Esophagus muscularis mucosa (tissue), 4 donors: ENCODE results near the gene MAP6. TPM values are rescaled to one million over a fixed set of nuclear protein-coding genes. Genes with fewer than 3 reads are reported as not detected.
A peak's percentile ranks its signal among the peaks of the same experiment; 100 is the strongest.

Experiments
- DNase-seq: peaks from one replicate; pipeline ENCODE4 v3.0.0-alpha.2; 2017; ENCODE audit errors: extremely low spot score
- H3K27ac ChIP-seq, 4 donors: fragments of 200-600 bp; sonication (generic); replicated peaks in 1 of 4; 1 replicate in 3 of 4; 2 replicates in 1 of 4; pipeline ENCODE4 v1.5.1; 2016 to 2019; ENCODE audit warnings: mild to moderate bottlenecking in 1 of 4
- H3K27me3 ChIP-seq, 4 donors: fragments of 200-600 bp; sonication (generic); one replicate each; pipeline versions ENCODE4 v1.5.1 to v1.6.0; 2016 to 2019
- H3K36me3 ChIP-seq, 4 donors: fragments of 200-600 bp; sonication (generic); one replicate each; pipeline ENCODE4 v1.5.1; 2016 to 2019
- H3K4me1 ChIP-seq, 4 donors: fragments of 200-600 bp; sonication (generic); one replicate each; pipeline ENCODE4 v1.5.1; 2016 to 2019
- H3K4me3 ChIP-seq, 4 donors: fragments of 200-600 bp; sonication (generic); 1 replicate in 2 of 4; 2 replicates in 2 of 4; pipeline ENCODE4 v1.5.1; 2016 to 2019; ENCODE audit warnings: mild to moderate bottlenecking in 4 of 4, moderate library complexity in 1 of 4
- H3K9me3 ChIP-seq, 4 donors: fragments of 200-600 bp; sonication (generic); 1 replicate in 3 of 4; 2 replicates in 1 of 4; pipeline ENCODE4 v1.5.1; 2016 to 2019
- EP300 ChIP-seq: sonication (generic); formaldehyde crosslinking; IDR thresholded peaks from one replicate; pipeline ENCODE4 v1.6.1; 2017; ENCODE audit warnings: antibody characterized with exemption
- POLR2A ChIP-seq: fragments of 450-650 bp; IDR thresholded peaks from one replicate; pipeline ENCODE4 v1.6.1; 2017; ENCODE audit warnings: antibody characterized with exemption, moderate library complexity, mild to moderate bottlenecking, low read depth
- POLR2AphosphoS5 ChIP-seq, 2 donors: sonication (generic); formaldehyde crosslinking; IDR thresholded peaks; one replicate each; pipeline ENCODE4 v1.6.1; 2017; ENCODE audit warnings: antibody characterized with exemption in 2 of 2
- WGBS: methylation state at CpG from one replicate; pipeline ENCODE4 v1.1.5; 2018; 5-methylcytosine and 5-hydroxymethylcytosine counted together
- intact Hi-C: fragments of 100-400 bp; cut with DNase I; formaldehyde crosslinking; loops from one replicate; pipeline ENCODE4 v1.15.1; 2023
- total RNA-seq, 4 donors: library from RNA; depleted of rRNA; stranded (reverse); fragments of >200 nt; gene quantifications; one replicate each; pipeline versions ENCODE4 v1.1.0 to v1.2.1, GENCODE V29; 2016
- TF ChIP-seq, protein P1 (sequence below), 3 experiments: fragments of 200-600 bp in 2 of 3; fragments of 450-650 bp in 1 of 3; sonication (generic) in 2 of 3; IDR thresholded peaks; one replicate each; pipeline ENCODE4 v1.5.1; 2017 to 2019; ENCODE audit warnings: antibody characterized with exemption in 3 of 3, mild to moderate bottlenecking in 2 of 3, moderate library complexity in 1 of 3

The MAP6 gene
- total RNA-seq, 4 donors from 2014 or later = 20.7 to 43.8 (median 30.5) TPM

DNA sequence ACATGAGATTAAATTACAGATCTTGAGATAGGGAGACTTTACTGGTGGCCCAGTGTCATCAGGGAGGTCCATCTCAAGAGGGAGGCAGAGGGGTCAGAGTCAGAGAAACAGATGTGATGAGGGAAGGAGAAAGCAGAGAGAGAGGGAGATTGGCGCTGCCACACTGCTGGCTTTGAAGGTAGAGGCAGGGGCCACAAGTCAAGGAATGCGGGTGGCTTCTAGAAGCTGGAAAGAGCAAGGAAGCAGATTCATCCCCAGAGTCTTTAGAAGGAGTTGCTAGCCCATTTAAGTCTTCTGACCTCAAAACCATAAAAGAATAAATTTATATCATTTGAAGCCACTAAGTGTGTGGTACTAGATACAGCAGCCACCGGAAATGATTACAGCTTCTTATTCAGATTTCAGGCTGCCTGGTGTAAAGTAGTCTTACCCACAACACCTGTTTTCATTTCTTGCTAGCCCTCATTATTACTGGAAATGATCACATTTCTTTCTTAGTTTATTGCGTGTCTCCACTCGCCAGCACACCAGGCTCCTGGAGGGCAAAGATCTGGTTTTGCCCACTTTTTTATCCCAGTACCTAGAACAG is 119.4 kb downstream of the MAP6 start:
- no peak overlapping the region for H3K4me3 ChIP-seq
- H3K36me3 ChIP-seq = no peaks in the 10 kb centered on the region
- 98% methylated on average over 5 of the region's 5 CpGs for WGBS
- no peak for TF ChIP-seq EP300
- TF ChIP-seq POLR2AphosphoS5 (IDR thresholded peaks at IDR 0.05) = no peak
- TF ChIP-seq POLR2A = no peak
- TF ChIP-seq, protein P1, sequence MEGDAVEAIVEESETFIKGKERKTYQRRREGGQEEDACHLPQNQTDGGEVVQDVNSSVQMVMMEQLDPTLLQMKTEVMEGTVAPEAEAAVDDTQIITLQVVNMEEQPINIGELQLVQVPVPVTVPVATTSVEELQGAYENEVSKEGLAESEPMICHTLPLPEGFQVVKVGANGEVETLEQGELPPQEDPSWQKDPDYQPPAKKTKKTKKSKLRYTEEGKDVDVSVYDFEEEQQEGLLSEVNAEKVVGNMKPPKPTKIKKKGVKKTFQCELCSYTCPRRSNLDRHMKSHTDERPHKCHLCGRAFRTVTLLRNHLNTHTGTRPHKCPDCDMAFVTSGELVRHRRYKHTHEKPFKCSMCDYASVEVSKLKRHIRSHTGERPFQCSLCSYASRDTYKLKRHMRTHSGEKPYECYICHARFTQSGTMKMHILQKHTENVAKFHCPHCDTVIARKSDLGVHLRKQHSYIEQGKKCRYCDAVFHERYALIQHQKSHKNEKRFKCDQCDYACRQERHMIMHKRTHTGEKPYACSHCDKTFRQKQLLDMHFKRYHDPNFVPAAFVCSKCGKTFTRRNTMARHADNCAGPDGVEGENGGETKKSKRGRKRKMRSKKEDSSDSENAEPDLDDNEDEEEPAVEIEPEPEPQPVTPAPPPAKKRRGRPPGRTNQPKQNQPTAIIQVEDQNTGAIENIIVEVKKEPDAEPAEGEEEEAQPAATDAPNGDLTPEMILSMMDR (IDR thresholded peaks at IDR 0.05) = no peak
- DNase-seq = no peak
- no peaks in the 10 kb centered on the region for H3K27me3 ChIP-seq
- no peak overlapping the region for H3K27ac ChIP-seq
- intact Hi-C loops = loop anchor here (5.0 kb wide), 1 partner anchor 158 kb away; no protein-coding TSS in a partner anchor
- no peaks in the 10 kb centered on the region for H3K9me3 ChIP-seq
- H3K4me1 ChIP-seq = peaks cover 15 to 27% (median 23%) of the 10 kb centered on the region in 4 donors

DNA sequence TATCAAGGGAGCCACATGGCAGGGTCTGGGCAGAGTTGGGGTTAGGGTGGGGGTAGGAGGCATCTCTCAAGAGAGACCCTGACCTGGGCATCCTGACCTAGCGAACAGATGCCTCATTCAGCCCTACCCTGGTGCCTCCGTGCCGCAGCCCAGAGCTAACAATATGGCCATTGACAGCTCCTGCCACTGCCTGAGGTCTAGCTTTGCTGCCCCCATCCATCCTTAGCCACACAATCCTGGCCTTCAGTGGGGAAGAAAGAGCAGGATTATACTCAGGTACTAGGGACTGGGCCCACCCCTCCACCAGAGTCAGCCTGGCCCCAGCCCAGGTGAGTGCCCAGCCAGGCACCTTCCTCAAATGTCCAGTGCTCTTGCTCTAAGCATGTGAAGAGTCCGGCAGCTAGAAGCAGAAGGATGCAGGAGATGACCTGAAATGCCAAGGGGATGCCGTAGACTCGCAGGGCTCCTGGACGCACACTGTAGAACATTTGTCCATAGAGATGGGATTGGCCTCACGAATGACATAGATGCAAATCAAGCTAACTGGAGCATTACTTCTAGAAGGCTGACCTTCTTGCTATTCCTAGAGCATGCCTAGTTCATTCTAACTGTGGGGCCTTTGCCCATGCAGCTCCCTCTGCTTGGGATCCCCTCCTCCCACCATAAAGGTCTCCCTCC is 120.1 kb downstream of the MAP6 start:
- peaks cover 8 to 19% (median 15%) of the 10 kb centered on the region in 4 donors for H3K4me1 ChIP-seq
- no peak for DNase-seq
- no peak for TF ChIP-seq POLR2AphosphoS5 (IDR thresholded peaks at IDR 0.05)
- no peak for TF ChIP-seq POLR2A
- no peak for TF ChIP-seq EP300
- TF ChIP-seq, protein P1 (IDR thresholded peaks at IDR 0.05) = no peak
- no peaks in the 10 kb centered on the region for H3K9me3 ChIP-seq
- no peak overlapping the region for H3K4me3 ChIP-seq
- no peak overlapping the region for H3K27ac ChIP-seq
- H3K27me3 ChIP-seq = no peaks in the 10 kb centered on the region
- WGBS = 95% methylated on average over 8 of the region's 8 CpGs
- H3K36me3 ChIP-seq = no peaks in the 10 kb centered on the region
- intact Hi-C loops = loop anchor here (5.0 kb wide), 1 partner anchor 159 kb away; no protein-coding TSS in a partner anchor

- Histone ChIP-seq H3K27ac (peak overlapping the region in 1 of 4 donors; percentile 39), H3K4me1 (peaks cover 5 to 8% (median 8%) of the 10 kb centered on the region in 4 donors), H3K36me3 (no peaks in the 10 kb centered on the region), H3K9me3 (no peaks in the 10 kb centered on the region), H3K4me3 (no peak overlapping the region), H3K27me3 (no peaks in the 10 kb centered on the region)
- intact Hi-C loops = loop anchor here (2.0 to 5.0 kb wide), 2 partner anchors 29 to 160 kb away; no protein-coding TSS in a partner anchor
- no peak for DNase-seq
- 22% methylated on average over 7 of the region's 7 CpGs for WGBS
- no peak for TF ChIP-seq POLR2A
- TF ChIP-seq, protein P1 (IDR thresholded peaks at IDR 0.05) = peak; percentile 87 to 94 (median 89)
- TF ChIP-seq EP300 = no peak
- peak; percentile 55 to 56 for TF ChIP-seq POLR2AphosphoS5 (IDR thresholded peaks at IDR 0.05)
Observed at GRCh38 chr11:75547617-75548058, 121.2 kb downstream of the MAP6 start.

- Histone ChIP-seq H3K4me3 (no peak overlapping the region), H3K27me3 (no peaks in the 10 kb centered on the region), H3K27ac (no peak overlapping the region), H3K36me3 (no peaks in the 10 kb centered on the region), H3K9me3 (no peaks in the 10 kb centered on the region), H3K4me1 (peaks cover 5 to 8% (median 8%) of the 10 kb centered on the region in 4 donors)
- intact Hi-C loops = loop anchor here (2.0 to 5.0 kb wide), 2 partner anchors 30 to 160 kb away; no protein-coding TSS in a partner anchor
- WGBS = 95% methylated on average over 1 of the region's 1 CpG
- TF ChIP-seq EP300 = no peak
- TF ChIP-seq POLR2AphosphoS5 (IDR thresholded peaks at IDR 0.05) = no peak
- no peak for TF ChIP-seq POLR2A
- TF ChIP-seq, protein P1 (IDR thresholded peaks at IDR 0.05) = no peak
- no peak for DNase-seq
Observed at GRCh38 chr11:75547177-75547576, 121.7 kb downstream of the MAP6 start.
